CMK (cell line): ENCODE results near the gene LRPAP1.
"Not testable (repeated sequence)": the region's sequence is repeated elsewhere in the genome, so short reads cannot be mapped to it uniquely, and the experiment has no call there.

Experiments
- DNase-seq: peaks from one replicate; pipeline ENCODE4 v3.0.0-alpha.2; 2010; ENCODE audit warnings: low read depth

LRPAP1 gene

DNA sequence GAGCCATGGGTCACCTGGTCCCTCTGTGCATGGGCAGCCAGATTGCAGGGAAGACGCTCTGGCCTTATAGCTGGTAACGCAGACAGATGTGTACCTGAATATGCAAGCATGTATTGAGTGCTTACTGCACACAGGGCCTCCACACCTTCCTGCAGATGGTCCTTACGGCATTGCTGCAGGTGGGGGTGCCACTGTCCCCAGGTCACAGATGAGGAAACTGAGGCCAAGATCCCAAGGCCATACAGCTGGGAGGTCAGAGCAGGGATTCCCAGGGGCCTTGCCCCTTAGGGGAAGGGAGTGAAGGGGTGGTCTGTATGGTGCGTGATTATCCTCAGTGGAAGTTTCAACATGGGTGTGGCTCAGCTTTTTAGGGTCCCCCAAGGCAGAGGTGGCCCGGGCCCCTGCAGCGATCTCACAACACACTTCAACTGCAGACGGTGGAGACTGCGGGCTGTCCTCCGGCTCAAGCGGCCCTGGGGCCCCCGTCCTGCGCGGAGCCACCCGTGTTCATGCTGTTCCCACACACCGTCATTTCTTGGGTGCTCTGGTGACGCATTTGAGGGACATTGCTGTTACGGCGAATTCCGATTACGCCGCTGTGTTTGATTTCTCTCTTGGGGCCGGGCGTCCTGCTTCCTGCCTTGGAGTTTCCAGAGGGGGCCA, 61.0 kb downstream of the LRPAP1 start:
- no peak for DNase-seq

DNA sequence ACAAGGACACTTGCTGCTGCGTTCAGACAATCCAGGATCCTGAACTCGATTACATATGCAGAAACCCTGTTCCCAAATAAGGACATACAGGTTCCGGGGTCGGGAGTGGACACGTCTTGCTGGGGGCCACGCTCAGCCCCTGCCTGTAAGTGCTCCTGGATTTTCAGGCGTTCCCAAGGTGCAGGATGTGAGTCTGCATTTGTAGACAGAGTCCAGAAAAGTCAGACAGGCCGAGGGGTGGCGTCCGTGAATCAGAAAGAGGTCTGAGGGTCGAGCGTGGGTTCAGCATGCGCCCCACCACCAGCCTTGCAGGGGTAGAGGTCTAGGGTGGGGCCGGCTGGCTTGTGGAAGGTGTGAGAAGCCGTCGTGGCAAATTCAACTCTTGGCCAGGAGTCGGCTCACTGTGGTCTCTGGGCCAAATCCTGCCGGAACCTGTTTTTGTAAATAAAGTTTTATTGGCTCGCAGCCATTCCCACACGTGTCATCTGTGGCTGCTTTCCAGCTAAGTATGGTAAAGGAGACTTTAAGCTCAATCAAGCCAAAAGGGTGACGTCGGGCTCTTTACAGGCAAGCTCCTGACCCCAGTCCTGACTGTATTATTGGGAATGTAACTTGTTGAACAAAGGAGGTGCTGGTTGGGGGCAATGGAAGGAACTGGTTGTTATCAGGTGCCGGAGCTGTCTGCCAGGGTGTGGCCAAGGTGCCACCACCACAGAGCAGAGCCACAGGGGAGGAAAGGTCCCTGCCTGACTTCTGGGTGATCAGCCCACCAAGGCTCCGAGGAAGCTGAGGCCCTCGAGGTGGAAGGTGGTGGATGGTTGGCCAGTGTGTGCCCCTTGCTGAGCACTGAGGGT, 61.8 kb downstream of the LRPAP1 start:
- no peak for DNase-seq

DNA sequence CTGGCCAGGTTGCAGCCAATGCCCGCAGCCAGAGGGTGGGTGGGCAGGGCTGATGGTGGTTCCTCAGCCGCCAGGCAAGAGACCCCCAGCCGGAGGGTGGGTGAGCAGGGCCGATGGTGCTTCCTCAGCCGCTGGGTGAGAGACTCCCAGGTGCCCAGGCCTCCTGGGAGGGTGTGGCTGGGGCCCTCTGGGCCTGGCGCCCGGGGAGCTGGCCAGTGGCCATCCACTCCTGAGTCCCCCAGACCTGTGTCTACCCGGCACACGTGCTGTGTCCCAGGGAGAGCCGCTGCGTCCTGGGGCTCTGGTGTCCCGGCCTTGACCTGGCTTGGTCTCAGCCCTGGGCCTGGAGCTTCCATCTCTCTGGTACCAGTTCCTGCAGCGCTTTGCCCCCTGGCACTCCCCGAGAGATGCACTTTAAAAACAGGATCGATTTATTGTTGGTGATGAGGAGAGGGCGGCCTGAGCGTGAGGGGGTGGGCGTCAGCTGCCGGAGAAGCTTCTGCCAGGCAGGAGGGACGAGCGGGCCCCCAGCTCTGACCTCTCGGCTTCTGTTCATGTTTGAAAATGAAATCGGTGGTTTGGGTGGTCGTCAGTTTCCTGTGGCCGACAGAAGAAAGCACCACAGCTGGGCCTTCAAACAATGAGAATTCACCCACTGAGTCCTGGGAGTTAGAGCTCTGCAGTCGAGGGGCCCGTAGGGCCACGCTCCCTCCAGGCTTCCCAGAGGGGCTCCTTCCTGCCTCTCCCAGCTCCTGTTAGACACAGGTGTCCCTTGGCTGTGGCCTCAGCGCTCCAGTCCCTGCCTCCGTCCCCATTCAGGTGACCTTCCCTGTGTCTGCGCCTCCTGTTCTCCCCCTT, 62.6 kb downstream of the LRPAP1 start:
- no peak for DNase-seq

DNA sequence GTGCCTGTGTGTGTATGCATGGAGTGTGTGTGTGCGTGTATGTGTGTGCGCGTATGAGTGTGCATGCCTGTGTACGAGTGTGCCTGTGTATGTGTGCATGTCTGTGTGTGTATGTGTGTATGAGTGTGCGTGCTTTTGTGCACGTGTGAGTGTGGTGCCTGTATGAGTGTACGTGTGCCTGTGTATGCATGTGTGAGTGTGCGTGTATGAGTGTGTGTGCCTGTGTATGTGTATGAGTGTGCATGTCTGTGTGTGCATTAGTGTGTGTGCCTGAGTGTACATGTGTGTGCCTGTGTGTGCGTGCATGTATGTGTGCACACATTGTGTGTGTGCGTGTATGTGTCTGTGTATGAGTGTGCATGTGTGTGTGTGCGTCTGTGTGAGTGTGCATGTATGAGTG, 63.4 kb downstream of the LRPAP1 start:
- no peak for DNase-seq

DNA sequence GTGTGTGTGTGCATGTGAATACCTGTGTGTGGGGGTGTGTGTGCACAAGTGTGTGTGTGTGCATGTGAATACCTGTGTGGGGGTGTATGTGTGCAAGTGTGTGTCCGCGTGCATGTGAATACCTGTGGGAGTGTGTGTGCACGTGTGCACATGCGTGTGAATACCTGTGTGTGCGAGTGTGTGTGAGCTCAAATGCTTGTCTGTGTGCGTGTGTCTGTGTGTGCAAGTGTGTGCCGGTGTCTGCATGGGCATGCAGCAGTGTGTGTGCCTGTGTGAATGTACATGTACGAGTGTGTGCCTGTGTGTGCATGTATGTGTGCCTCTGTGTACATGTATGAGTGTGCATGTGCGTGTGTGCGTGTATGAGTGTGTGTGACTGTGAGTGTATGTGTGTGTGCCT, 64.1 kb downstream of the LRPAP1 start:
- DNase-seq = no peak

DNA sequence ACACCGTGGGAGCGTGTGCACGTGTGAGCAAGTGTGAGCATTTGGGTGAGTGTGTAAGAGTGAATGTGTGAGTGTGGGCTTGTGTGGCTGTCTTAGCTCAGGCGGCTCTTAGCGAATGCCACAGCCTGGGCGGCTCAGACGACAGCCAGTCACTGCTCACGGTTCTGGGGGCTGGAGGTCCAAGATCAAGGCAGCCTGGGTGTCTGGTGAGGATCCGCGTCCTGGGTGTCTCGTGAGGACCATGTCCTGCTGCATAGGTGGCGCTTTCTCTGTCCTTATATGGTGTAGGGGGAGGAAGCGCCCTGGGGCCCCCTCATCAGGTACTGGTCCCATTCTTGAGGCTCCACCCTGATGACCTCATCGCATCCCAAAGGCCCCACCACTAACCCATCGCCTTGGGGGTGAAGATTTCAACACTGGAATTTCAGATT, 64.6 kb downstream of the LRPAP1 start:
- DNase-seq = no peak

DNA sequence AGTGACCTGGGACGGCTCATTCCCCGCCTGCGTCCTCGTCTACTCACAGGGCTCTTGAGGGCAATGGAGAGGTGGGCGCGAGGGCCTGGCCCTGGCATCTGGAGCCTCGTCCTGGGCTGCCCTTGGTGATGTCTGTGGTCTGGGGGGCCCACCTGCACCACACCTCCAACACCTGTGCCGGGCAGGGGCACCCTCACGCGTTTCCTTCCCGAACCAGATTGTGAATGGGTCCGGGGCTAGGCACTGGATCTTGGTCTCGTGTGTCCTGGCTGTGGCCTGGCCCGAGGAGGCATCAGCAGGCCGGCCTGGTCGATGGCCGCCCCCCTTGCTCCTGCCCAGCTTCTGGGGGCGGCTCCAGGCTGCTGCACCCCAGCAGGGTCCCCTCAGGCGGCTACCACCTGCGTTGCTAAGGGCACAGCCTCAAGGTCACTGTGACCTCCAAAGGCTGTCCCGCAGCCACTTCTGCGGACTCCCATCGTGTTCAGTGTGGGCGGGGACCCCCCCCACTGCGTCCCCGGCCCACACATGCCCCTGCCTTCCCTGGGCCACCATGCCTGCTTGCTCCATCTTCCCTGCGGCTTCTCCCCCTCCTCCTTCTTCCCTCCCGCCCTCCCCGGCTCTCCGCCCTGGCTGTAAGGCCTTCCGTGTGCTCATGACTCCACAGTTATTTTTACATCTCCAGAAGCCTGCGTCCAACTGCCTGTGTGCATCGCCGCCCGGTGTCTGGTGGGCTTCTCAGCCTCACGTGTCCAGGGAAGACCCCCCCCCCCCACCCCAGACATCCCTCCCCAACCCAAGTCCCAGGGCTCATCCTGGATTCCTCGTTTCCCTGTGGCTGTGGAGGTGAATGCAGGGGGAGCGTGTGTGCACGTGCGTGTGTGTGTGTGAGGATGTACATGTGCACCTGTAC, 65.3 kb downstream of the LRPAP1 start:
- no peak for DNase-seq

DNA sequence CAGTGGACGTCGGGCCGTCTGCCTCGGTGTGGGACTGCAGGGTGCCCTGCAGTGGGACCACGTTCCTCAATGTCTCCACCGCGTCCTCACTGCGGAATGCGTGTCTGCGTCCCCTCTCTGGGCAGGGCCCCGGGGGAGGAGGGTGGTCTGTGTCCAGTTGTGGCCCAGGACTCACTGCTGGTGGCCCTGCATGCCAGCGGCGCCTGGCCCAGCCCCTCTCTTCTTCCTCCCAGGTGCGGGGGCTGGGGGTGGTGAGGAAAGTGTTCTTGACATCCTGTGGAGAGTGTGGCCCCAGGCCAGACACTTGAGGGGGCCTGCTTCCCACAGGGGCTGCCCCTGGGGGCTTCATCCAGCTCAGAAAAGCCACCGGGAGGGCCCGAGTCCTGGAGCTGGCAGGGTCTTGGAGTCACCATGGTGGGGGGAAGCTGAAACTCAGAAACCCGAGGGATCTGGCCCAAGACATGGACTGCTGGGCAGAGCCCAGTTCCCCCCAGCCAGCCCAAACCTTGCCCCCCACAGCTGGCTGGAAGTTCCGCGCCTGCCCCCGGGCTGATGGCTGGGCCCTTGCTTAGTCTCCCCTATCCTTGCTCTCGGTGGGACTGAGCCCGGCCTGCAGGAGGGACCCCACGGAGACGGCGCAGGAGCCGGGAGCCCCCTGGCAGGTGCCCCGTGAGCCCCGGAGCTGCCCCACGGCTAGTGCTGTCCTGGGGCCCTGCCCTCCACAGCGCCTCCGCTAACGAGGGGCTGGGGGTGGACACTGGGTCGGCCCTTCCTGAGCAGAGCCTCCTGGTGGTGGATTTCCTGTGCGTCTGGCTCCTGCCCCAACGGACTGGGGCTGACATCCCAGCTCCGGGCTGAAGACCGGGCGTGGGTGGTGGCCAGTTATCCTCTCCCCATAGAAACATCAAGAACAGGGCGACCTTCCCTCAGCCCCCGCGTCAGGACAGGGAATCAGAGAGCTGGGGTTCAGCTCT, 66.2 kb downstream of the LRPAP1 start:
- DNase-seq = no peak

DNA sequence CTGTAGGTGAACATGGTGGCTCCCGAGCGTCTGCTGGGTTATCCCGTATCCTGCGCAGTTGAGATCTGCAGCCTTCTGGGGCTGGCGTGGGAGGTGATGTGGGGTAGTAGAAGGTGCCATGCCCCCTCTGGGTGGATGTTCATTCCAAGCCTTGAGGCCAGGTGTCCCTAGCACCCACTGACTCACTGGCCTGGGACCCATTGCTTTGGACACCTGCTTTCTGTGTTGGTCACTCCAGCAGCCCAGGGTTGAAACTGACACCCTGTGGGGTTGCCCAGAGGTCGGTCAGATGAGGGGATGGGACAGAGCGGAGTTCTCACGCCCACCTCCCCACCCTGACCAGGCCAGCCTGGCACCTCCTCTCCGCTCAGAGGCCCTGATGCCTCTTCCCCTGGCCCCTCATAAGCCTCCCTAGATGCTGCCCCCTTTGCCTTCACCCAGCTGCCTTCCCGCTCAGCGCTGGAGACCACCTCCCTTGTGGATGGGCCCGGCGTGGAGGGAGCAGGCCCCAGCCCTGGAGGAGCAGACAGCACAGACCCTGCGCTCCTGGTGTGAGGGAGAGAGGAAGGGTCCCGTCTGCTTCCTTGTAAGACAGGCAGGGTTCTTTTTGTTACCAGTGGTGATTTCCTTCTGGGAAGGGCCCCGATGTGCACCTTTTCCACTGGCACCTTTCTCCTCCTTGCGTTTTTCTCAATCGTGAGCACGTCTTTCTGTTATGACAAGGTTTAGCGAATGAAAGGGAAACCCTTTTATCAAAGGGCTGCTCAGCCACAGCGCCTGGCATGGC, 67.1 kb downstream of the LRPAP1 start:
- DNase-seq = no peak

DNA sequence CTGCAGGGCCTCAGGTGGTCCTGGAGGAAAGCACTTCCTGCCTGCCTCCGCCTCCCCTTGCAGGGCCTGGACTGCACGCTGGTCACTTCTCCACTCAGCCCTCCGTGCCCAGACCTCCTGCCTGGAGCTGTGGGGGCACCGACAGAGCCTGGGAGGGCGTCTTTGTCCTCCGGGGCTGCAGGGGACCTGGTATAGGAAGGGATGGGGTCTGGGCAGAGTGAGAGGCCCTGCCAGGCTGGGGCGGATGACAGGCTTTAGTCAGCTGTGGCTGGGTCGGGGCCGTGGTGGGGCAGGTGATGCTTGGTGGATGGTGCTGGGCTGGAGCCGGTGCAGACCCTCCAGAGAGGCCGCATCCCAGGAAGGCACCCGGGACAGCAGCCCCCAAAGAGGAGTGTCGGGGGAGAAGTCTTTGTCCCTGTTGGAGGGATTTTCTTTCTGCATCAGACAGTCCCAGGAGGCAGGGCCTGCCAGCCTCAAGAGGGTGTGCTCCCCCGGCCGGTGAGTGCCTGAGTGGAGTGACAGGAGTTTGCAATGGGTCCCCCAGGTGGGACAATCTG, 67.8 kb downstream of the LRPAP1 start:
- no peak for DNase-seq

DNA sequence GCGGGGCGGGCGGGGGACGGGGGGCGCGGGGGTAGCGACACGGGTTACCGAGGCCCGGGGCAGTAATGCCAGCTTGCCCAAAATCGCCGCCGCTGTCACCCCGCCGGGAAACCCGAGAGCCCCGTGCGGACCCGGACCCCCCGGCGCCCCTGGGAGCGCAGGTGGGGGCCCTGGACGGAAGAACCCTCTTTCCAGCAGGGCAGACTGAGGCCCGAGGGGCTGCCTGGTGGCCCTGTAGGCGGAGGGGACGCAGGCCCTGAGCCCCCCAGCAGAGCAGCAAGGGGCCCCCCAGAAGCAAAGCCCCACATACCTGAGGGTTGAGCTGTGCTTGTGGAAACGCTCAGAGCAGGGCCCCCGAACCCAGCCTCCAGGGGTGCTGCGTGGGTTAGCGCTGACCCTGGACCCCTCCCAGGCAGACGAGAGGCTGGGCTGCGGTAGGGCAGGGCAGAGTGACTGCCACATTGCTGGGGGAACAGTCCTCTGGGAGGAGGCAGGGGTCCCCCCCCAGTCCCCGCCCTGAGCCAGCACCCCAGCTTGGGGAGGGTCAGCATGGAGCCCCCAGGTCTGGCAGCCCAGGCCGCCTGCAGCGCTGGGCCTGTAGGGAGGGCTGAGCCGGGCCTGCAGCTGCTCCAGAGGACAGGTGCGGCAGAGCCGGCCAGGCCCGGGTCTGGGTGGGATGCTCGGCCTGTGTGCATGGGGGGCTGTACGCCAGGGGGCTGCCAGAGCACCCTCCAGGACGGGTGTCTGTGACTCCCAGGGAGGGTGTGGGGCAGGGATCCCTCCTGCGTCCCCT, 68.5 kb downstream of the LRPAP1 start:
- DNase-seq = no peak

DNA sequence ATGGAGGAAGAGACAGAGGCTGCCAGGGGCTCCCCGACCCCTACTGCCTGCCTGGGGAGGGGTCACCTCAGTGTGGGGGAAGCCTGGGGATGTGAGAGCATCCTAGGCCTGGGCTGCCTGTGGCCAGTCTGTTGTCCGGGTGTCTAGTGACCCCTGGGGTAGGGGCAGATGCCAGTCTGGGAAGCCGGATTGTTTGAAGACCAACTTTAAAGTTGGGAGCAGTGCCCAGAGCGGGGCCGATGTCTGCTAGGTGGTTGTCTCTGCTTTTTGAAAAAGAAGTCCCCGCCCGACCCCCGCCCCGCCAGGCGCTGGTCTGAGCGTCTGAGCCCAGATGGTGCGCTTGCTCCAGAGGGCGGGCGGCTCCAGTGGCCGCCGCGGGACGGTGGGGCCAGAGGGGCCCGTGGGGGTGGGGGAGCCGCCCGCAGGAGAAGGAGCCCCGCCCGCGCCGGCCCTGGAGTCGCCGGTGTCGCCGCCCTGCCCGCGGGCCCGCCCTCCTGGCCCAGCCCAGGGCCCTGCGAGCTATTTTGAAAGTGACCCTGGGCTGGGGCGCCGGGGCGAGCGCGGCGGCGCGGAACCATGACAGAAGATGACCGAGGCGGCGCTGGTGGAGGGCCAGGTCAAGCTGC, 69.3 kb downstream of the LRPAP1 start, which contains the start of gene DOK7:
TSS of gene DOK7 (plus strand) at position 517 of the 626 bp plus-strand sequence. CDS start at position 587, 70 bp downstream.
- no peak for DNase-seq

DNA sequence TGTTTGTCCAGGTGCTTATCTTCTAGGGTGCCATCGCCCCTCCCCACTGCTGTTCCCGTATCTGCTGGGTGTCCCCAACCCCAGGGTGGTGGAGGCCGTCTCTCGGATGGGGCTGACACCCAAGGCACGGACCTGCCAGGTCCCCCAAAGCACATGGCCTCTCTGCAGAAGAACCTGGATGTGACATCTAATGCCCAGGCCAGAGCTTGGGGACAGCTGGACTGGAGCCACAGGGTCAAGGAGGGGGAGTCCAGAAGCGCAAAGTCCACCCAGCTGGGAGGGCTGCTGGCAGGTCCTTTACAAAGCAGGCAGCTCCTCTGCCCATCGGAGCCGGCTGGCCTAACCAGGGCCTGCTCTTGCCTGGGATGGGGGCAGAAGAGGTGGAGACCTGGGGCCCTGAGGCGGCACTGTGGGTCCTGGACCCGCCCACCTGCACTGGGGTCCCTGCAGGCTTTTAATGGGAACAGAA, 69.9 kb downstream of the LRPAP1 start:
- no peak for DNase-seq

DNA sequence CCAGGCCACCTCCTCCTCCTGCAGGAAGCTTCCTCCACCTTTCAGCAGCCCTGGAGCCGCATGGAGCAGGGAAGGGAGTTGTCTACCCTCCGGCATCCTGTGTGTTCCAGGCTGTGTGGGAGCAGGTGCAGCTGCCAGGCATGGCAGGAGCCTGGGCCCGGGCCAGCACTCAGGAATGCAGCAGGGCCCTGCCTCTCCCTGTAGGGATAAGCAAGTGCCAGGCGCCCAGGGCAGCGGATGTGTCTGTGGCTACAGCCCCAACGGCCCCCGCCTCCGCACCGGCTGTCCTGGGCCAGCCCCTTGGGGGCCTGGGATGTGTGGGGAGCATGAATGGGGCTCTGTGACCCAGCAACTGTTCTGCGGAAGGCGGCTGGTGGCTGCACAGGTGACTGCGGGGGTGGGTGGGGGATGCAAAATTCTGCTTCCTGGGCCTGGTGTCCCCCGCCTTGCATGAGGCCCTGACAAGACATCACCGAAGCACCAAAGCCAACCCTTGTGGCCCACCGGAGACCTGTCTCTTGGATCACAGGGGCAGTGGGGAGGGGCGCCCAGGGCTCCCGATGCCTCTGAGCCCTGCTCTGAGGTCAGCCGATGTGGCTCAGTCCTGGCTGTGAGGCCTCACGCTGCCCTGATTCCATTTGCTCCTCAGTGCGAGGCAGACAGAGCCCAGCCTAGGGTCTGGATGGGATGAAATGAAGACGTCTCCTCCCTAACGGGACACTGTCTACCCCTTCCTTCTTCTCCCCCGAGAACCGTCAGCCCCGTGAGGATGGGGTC, 70.5 kb downstream of the LRPAP1 start:
- DNase-seq = no peak

DNA sequence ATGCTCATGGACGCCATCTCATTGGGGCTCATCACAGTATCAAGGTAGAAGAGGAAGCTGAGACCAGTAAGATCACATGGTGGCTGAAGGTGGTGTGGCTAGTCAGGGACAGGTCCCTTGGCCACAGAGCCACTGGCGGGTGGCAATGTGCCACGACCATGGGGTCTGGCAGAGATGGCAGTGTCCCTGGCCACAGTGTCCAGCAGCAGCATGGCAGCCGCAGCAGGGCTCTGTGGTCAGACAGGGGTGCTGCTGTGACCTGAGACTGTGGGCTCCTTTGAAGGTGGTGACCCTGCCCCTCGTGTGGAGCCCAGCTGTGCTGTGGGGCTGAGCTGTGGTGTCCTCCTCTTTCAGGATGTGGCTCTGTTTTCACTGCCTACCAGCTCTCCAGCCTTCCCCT, 71.3 kb downstream of the LRPAP1 start:
- DNase-seq = no peak

DNA sequence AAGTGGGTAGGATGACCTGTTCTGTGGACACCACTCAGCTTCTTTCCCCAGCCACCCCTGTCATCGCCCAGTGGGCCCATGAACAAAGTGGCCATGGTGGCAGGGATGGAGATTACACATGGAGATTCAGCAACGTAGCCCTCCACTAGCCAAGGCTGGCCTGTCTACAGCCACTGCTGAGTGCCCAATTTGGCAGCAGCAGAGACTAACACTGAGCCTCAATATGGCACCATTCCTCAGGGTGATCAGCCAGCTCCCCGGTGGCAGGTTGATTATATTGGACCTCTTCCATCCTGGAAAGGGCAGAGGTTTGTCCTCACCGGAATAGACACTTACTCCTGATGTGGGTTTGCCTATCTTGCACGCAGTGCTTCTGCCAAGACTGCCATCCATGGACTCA, 73.1 kb downstream of the LRPAP1 start:
- not testable (repeated sequence) for DNase-seq

DNA sequence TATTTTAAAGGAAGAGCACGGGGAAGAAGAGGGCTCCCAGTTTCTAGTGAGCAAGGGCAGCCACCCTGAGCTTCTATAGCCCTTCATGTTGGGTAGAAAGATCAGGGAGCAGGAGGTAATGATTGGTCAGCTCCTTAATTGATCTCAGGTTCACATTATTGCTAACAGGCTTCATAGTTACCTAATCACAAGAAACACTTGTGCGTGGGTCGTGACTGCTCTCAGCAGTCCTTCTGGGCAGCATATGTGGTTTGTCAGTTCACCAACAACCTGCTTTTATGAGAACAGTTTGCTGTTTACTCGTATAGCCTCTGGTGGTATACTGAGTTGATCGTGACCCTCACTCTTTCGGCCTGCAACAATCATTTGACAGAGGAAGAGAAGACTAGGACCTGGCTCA, 73.9 kb downstream of the LRPAP1 start:
- no peak for DNase-seq
